Measurements from ENCODE around the gene TPRG1L.

TPRG1L gene

GRCh38 chr1:3638676-3639075 is 13.9 kb downstream of the TPRG1L start:
- Histone ChIP-seq H3K27ac (replicated peaks) (no peak overlapping the region), H3K4me3 (replicated peaks; ENCODE audit: insufficient read depth, low read length) (no peak overlapping the region), H3K27me3 (ENCODE audit: insufficient read depth, poor library complexity, severe bottlenecking) (no peaks in the 10 kb centered on the region)
- no peak for DNase-seq (ENCODE audit: low read depth in 1 of 2, low spot score in 1 of 2)
- TF ChIP-seq CTCF (IDR thresholded peaks at IDR 0.05; ENCODE audit: insufficient read depth, low read length) (no peak), GABPA (IDR thresholded peaks at IDR 0.05; ENCODE audit: low read depth) (no peak), SPI1 (IDR thresholded peaks at IDR 0.05; ENCODE audit: borderline replicate concordance, low read depth) (no peak), POLR2AphosphoS5 (IDR thresholded peaks at IDR 0.05; ENCODE audit: low read depth) (no peak)
- TF ChIP-seq, protein P1, sequence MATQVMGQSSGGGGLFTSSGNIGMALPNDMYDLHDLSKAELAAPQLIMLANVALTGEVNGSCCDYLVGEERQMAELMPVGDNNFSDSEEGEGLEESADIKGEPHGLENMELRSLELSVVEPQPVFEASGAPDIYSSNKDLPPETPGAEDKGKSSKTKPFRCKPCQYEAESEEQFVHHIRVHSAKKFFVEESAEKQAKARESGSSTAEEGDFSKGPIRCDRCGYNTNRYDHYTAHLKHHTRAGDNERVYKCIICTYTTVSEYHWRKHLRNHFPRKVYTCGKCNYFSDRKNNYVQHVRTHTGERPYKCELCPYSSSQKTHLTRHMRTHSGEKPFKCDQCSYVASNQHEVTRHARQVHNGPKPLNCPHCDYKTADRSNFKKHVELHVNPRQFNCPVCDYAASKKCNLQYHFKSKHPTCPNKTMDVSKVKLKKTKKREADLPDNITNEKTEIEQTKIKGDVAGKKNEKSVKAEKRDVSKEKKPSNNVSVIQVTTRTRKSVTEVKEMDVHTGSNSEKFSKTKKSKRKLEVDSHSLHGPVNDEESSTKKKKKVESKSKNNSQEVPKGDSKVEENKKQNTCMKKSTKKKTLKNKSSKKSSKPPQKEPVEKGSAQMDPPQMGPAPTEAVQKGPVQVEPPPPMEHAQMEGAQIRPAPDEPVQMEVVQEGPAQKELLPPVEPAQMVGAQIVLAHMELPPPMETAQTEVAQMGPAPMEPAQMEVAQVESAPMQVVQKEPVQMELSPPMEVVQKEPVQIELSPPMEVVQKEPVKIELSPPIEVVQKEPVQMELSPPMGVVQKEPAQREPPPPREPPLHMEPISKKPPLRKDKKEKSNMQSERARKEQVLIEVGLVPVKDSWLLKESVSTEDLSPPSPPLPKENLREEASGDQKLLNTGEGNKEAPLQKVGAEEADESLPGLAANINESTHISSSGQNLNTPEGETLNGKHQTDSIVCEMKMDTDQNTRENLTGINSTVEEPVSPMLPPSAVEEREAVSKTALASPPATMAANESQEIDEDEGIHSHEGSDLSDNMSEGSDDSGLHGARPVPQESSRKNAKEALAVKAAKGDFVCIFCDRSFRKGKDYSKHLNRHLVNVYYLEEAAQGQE (IDR thresholded peaks at IDR 0.05; ENCODE audit: insufficient replicate concordance, low read depth) = no peak

- Histone ChIP-seq H3K27ac (replicated peaks) (no peak overlapping the region), H3K27me3 (ENCODE audit: insufficient read depth, poor library complexity, severe bottlenecking) (no peaks in the 10 kb centered on the region), H3K4me3 (replicated peaks; ENCODE audit: insufficient read depth, low read length) (no peak overlapping the region)
- DNase-seq (ENCODE audit: low read depth in 1 of 2, low spot score in 1 of 2) = no peak
- TF ChIP-seq SPI1 (IDR thresholded peaks at IDR 0.05; ENCODE audit: borderline replicate concordance, low read depth) = no peak
- TF ChIP-seq CTCF (IDR thresholded peaks at IDR 0.05; ENCODE audit: insufficient read depth, low read length) = no peak
- no peak for TF ChIP-seq GABPA (IDR thresholded peaks at IDR 0.05; ENCODE audit: low read depth)
- TF ChIP-seq, protein P1 (IDR thresholded peaks at IDR 0.05; ENCODE audit: insufficient replicate concordance, low read depth) = no peak
- TF ChIP-seq POLR2AphosphoS5 (IDR thresholded peaks at IDR 0.05; ENCODE audit: low read depth) = no peak
Observed at GRCh38 chr1:3639397-3639911, 14.6 kb downstream of the TPRG1L start.

DNA sequence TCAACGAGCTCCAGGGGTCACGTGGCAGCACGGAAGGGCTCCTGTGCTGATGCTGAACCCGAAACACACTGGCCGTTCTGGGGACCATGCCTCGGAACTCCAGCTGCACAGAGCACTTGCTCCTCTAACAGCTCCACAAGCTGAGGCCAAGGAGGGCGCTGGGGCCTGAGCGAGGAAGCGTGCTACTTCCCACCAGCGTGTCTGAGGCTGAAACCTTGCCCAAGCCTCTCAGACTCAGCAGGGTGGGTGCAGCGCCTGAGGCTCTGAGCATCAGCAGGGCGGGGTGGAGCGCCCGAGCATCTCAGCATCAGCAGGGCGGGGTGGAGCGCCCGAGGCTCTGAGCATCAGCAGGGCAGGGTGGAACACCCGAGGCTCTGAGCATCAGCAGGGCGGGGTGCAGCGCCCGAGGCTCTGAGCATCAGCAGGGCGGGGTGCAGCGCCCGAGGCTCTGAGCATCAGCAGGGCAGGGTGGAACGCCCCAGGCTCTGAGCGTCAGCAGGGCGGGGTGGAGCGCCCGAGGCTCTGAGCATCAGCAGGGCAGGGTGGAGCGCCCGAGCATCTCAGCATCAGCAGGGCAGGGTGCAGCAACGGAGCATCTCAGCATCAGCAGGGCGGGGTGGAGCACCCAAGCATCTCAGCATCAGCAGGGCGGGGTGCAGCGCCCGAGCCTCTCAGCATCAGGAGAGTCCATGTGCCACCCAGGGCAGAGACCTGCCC is 15.5 kb downstream of the TPRG1L start:
- DNase-seq (ENCODE audit: low read depth in 1 of 2, low spot score in 1 of 2) = no peak
- H3K27ac ChIP-seq (replicated peaks) = no peak overlapping the region
- H3K4me3 ChIP-seq (replicated peaks; ENCODE audit: insufficient read depth, low read length) = no peak overlapping the region
- H3K27me3 ChIP-seq (ENCODE audit: insufficient read depth, poor library complexity, severe bottlenecking) = no peaks in the 10 kb centered on the region
- TF ChIP-seq SPI1 (IDR thresholded peaks at IDR 0.05; ENCODE audit: borderline replicate concordance, low read depth) = no peak
- TF ChIP-seq, protein P1 (IDR thresholded peaks at IDR 0.05; ENCODE audit: insufficient replicate concordance, low read depth) = no peak
- no peak for TF ChIP-seq GABPA (IDR thresholded peaks at IDR 0.05; ENCODE audit: low read depth)
- TF ChIP-seq CTCF (IDR thresholded peaks at IDR 0.05; ENCODE audit: insufficient read depth, low read length) = no peak
- TF ChIP-seq POLR2AphosphoS5 (IDR thresholded peaks at IDR 0.05; ENCODE audit: low read depth) = no peak

All from HL-60 (cell line).